Fibroblast of lung (primary cell): ENCODE results near the gene ZNF512.

ENCODE experiments used
- EZH2 ChIP-seq: IDR thresholded peaks from 2 replicates; pipeline ENCODE4 v1.5.1; 2012; ENCODE audit warnings: low read length, control low read depth, mild to moderate bottlenecking; ENCODE audit errors: missing control alignments
- TF ChIP-seq, protein P1 (sequence below), 2 donors: IDR thresholded peaks in 1 of 2; conservative IDR thresholded peaks in 1 of 2; 1 replicate in 1 of 2; 2 replicates in 1 of 2; pipeline ENCODE4 v1.5.1; 2011 to 2012; ENCODE audit warnings: low read length in 2 of 2, control low read depth in 1 of 2, inconsistent platforms in 1 of 2, low read depth in 1 of 2, mild to moderate bottlenecking in 1 of 2

DNA sequence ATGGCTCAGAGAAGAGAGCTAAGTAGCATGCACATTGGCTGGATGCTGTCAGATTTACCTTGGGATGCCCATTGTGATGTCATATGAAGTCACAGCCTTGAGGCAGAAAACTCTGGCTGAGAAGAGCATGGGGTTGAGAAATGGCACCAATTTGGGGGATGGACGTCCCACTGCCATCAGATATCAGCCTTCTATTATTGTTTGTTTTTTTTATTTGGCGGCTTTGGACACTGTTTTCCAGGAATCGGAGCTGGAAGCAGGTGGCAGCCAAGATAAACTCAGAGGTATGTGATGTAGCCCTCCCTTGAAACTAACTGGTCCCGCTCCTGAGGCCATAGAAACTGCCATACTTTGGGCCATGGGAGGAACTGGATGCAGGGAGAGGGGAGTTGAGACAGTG is 45.6 kb upstream of the ZNF512 start:
- TF ChIP-seq, protein P1, sequence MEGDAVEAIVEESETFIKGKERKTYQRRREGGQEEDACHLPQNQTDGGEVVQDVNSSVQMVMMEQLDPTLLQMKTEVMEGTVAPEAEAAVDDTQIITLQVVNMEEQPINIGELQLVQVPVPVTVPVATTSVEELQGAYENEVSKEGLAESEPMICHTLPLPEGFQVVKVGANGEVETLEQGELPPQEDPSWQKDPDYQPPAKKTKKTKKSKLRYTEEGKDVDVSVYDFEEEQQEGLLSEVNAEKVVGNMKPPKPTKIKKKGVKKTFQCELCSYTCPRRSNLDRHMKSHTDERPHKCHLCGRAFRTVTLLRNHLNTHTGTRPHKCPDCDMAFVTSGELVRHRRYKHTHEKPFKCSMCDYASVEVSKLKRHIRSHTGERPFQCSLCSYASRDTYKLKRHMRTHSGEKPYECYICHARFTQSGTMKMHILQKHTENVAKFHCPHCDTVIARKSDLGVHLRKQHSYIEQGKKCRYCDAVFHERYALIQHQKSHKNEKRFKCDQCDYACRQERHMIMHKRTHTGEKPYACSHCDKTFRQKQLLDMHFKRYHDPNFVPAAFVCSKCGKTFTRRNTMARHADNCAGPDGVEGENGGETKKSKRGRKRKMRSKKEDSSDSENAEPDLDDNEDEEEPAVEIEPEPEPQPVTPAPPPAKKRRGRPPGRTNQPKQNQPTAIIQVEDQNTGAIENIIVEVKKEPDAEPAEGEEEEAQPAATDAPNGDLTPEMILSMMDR (conservative IDR thresholded peaks at IDR 0.05 in 1 of 2, IDR thresholded peaks at IDR 0.05 in 1 of 2; ENCODE audit: low read depth in 1 of 2, low read length in 2 of 2) = no peak
- TF ChIP-seq EZH2 = no peak
